HUDEP-2 (cell line): Measurements from ENCODE around the gene PRKN.
A peak's percentile ranks its signal among the peaks of the same experiment; 100 is the strongest.

ENCODE experiments used
- DNase-seq, 76 experiments: peaks; one replicate each; lab custom pipeline; 2025; ENCODE audit not compliant: unreplicated experiment in 76 of 76; lab: John Stamatoyannopoulos, UW

Gene PRKN

DNA sequence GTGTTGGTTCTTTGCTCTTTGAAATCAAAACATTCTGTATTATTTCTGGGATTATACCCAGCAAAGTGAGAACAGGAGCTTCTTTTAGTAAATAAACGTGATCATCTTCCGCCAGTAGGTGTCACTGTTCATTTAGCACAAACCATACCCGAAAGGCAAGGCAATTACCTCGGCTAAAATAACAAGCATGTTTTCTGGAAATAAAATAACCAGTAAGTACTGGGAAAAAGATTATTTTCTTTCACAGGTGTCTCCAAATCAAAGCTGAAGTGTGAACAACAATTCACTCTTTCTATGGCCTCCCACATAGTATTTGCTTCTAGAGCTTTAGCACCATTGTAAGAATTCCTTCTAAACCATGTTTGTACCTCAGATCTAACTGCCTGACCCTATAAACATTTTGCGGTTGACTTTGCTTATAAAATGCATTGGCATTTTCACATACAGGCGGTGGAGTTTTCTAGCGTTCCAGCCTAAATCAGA, 1309.1 kb downstream of the PRKN start:
- DNase-seq, result peak in 34 of 76 experiments; percentile 8 to 77 (median 50)

DNA sequence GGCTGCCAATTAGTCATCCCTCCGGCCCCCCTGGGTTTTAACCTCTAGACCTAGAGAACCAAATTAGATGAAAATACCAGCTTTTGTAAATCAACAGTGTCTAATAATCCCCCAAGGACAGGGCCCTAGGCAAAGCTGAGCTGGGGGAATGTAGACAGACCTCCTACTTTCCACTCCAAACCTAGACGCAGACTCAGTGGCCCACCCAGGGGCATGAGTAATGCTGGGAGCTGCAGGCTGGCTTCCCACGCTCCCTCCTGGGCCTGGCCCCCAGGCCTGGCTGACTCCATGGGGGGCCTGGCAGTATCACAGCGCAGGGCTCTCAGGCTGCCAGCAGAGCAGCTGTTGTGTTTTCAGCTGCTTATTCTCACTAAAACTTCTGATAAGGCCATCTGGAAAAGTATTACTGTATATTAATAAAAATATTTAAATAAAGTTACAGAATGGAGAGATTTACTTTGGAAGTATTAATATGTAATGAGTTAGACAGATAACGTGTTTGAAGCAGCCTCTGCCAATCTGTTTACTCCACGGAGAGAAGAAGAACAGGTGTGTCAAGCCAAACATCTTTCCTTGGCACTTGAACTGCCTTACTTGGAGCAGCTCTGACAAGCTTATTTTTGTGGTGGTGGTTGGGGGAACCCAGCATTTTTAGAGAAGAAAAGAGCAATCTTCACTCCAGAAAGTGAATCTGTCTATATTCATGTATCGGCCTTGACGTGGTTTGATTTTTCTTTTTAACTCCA, 1309.7 kb downstream of the PRKN start:
- DNase-seq, result no peak

DNA sequence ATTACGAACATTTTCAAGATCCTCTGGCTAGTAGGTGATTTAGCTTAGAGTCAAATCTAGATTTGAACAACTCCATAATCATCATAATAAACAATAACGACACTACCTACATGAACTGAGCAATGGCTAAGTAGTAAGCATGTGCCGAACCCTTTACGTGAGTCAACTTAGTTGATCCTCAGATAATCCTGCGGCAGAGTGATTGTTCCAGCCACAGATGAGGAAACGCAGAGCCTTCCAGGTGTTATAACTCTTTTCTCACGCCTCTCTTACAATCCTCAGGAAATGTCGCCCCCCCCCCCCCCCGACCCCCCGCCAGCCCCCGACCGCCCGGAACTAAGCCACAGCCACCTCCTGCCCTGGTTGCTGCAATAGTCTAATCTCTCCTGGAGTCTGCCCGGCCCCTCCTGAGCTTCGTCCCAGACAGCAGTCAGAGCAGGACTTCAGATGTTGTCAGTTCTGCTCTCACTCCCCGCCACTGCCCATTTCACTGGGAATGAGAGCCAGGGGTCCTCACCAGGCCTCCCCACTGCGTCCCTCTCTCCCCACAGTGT, 1312.2 kb downstream of the PRKN start:
- DNase-seq, result no peak

DNA sequence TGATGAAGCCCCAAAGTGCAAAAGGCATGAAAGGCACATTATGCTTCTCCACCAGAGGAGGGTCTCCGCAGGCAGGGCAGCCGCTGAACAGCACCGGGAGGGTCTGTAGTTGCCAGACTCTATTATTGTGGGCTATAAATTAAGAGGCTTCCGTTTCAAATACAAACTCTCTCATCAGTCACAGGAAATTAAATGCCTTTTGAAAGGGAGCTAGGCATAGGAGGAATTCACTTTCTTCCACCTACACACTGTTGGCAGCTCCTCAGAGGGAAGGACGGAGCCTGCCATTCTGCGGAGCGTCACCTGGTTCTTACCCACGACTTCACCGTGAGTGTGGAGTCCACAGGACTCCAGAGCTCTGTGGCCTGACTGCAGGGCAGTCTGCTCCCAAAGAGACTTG, 1312.9 kb downstream of the PRKN start:
- no peak for DNase-seq

DNA sequence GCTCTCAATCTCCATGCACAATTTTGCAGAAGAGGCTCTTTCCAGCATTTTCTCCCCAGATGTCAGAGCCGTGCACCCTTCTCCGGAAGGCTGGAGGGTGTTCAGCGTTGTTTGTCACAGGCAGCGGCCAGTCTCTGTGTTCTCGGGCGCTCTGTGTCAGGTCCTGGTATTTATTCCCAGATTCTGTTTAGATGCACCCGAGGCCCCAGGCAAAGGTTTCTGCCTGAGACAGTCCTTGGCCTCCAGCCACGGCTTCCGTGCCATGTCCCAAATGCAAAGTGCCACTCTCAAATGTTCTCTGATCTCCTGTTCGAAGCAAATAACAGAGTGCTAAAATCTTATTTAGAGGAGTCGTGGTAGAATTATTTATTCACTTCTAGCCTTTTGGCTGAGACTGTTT, 1313.4 kb downstream of the PRKN start:
- DNase-seq, result no peak

DNA sequence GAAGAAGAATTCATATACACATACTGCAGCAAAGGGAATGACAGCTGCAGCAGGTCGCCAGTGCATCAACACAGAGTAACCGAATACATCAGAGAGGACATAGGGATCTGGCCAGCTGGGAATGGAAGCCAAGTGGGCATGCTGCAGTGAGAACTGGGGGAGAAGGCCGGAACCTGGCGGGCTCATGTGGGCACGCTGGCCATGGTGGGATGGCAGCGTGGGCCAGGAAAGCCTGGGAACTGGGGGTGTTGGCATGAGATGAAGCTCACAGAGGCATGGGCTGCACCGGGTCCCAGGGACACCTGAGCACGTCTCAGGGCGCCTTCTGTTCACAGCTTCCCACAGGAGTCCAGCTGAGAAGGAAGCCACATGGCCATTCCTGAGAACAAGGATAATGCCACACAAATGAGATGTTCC, 1314.2 kb downstream of the PRKN start:
- no peak for DNase-seq

DNA sequence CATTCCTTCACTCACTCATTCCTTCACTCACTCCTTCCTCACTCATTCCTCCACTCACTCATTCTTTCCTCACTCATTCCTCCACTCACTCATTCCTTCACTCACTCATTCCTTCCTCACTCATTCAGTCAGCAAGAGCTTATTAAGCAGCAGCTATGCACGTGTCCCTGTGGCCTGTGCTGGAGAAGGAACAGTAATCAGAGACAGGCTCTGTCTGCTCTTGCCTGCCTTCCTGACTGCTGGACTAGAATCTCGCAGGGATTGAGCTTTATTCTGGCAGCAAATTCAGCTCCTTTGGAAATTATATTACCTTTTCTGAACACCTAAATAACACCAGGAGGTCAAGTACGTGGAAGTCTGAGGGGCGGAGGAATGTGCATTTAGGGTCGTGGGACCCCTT, 1314.8 kb downstream of the PRKN start:
- DNase-seq, result no peak

DNA sequence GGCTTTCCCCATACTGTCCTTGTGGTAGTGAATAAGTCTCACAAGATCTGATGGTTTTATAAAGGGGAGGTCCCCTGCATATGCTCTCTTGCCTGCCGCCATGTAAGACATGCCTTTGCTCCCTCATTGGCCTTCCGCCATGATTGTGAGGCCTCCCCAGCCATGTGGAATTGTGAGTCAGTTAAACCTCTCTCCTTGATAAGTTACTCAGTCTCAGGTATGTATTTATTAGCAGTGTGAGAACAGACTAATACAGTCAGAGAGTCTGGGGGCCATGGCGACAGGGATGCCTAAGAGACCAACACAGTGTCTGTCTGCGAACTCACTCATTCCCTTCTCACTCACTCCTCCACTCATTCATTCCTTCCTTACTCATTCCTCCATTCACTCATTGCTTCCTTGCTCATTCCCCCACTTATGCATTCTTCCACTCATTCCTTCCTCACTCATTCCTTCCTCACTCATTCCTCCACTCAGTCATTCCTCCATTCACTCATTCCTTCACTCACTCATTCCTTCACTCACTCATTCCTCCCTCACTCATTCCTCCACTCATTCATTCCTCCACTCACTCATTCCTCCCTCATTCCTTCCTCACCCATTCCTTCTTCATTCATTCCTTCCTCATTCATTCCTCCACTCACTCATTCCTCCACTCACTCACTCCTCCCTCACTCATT, 1316.2 kb downstream of the PRKN start:
- DNase-seq, result peak in 1 of 76 experiments; percentile 23

DNA sequence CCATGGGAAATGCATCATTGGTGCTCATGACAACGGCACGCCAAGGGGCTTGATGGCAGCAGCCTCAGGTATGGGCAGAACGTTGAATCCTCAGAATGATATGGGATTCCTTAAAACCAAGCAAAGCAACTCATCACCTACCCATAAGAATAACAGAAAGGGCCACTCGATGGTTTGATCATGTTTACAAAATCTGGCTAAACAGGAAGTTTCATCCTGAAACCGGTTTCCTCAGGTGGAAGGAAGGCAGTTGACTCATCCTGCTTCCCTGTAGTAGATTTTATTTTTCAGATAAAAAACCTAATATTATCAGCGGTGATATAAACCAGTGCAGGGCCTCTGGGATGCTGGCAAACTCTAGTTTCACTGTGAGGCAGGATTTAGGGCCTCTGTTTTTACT, 1316.8 kb downstream of the PRKN start:
- DNase-seq, result no peak

DNA sequence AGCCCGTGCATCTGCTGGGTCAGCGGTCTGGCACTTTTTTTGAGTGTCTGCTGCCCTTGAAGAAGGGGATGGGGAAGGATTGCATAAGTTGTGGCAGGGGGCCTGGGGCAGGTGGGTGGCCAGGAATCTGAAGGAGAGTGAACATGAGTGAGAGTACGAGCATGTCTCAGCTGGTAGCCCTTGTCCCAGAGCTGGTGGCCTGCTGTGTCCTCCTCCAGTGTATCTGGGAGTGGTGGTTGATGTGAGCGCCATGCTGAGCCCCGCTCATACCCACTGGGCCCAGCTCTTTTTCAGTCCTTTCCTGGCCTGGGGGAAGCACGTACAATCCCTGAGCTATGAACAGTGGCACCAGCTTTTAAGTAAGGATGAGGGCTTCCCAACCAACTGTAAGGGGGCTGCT, 1317.5 kb downstream of the PRKN start:
- DNase-seq, result no peak

DNA sequence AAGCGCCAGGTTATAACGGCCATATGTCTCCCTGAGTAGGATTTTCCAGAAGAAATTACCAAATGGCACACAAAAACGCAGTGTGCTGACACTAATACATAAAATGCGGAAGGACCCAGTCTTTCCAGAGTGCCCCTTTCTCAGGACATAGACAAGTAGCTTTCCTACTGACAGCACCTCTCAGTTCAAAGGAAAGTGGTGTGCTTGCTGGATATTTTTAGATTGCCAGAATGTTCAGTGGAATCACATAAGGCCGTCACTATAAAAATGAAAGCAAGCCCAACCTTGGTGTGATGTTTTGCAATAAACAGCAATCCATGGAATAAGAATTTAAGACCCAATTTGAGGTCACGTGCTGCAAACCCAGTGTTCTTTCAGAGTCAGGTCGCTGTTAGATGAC, 1318.2 kb downstream of the PRKN start:
- DNase-seq, result no peak

DNA sequence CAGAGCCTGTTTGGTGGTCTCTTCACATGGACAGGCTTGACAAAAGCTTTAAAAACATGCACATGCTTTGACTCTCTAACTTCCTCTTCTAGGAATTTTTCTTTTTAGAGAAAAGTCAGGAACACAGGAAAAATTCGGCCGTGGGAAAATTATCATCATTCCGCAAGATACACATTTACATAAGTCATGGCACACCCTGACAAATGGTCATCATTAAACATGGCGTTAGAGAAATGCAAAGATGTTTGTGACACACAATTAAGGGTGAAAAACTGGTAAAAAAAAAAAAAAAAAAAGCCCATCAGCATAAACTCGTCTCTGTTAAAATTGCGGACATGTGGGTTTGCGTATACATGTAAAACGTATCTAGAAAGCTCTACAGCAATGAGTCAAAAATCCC, 1319.5 kb downstream of the PRKN start:
- DNase-seq, result no peak

DNA sequence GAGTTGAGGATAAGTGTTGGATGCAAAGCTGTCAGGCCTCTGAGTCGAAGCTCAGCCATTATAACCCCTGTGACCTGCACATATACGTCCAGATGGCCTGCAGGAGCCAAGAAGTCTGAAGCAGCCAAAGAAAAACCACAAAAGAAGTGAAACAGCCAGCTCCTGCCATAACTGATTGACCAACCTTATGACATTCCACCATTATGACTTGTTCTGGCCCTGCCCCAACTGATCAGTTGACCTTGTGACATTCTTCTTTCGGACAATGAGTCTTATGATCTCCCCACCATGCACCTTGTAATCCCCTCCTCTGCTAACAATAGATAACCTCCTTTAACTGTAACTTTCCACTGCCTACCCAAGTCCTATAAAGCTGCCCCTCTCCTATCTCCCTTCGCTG, 1320.0 kb downstream of the PRKN start:
- DNase-seq, result peak in 62 of 76 experiments; percentile 8 to 96 (median 48)

DNA sequence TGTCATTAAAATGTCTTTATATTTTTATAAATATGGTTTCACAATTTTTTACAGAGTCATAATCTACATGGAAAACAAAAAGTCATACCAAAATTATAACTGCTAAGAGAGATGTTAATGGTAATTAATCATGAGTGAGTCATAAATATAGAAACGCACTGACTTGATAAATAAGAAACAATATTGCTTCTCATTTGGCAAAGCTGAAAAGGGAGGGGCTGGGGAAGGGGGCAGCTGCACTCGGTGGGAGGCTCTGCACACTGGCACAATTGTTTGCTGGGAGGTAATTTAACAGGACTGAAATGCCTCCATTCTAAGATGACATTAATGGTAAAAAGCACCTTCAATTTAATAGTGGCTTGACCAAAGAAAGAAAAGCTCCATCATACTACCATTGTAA, 1320.5 kb downstream of the PRKN start:
- no peak for DNase-seq

DNA sequence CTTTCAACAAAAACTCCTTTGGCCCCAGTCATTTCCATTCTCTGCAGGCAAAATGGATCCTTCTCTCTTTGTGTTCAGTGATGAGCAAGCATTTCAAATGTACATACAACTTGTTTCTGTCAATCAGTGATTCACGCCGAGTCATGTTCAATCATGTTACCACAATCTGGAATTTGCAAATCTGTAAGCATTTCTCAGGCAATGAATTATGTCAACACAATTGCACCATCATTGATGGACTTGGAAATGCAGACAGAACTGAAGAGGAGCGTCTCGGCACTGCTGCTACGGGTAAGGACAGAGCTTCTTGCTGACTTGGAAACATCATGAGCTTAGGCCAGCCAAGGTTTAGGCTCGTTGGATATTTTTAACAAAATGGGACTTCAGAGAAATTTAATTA, 1320.9 kb downstream of the PRKN start:
- no peak for DNase-seq

DNA sequence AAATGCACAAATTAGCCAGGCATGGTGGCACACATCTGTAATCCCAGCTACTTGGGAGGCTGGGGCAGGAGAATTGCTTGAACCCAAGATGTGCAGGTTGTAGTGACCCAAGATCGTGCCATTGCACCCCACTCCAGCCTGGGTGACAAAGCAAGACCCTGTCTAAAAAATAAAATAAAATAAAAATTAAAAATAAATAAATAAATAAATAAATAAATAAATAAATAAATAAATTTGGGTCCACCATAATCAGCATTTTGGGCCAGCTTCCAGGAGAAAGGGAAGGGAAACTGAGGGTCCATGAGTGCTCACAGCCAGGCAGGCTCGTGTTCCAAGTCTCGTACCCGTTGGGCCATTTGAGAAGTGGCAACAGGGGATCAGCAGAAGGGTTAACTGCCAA, 1322.1 kb downstream of the PRKN start:
- no peak for DNase-seq

DNA sequence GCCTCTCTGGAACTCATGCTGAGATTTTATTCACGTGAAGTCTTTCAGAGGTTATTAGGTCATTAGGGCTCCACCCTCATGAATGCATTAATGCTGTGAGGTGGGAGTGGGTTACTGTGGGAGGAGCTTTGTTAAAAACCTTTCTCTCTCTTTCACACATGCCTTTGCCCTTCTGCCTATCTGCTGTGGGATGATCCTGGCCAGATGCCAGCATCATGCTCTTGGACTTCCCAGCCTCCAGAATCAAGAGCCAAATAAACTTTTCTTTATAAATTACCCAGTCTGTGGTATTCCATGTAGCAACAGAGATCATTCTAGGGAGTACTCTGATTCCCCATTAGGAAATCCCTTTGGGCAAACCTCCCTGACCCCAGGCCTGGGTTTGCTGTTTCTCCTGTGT, 1323.8 kb downstream of the PRKN start:
- peak in 1 of 76 experiments; percentile 22 for DNase-seq

DNA sequence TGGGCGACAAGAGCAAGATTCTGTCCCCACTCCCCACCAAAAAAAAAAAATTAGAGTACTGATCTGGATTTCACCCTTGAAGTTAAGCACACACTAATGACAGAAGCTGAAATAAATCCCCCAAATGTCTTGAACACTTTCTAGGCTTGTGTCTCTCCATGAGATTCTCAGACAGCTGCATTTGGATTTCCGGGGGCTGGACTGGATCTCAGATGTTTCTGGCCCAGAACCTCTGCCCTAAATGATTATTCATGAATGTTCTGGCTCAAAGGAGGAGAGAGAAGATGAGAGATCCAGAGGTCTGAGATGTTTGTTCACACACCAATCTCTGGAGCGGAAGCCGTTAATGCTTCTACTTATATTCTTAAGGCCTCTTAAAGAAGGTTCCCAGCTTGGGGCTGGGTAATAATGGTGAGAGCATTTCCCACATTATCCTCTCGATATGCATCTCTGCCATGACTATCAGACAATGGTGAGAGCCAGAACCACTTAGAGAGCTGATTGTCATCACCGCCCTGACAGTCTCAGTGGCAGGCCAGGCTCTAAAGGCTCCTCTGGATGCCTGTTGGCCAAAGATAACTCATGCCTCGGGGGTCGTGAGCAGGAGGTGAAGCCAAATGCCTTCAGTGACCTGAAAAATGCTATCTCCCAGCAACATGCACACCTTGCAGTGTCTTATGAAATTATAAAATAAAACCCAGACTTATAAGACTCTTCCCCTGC, 1325.8 kb downstream of the PRKN start:
- DNase-seq, result peak in 7 of 76 experiments; percentile 6 to 50 (median 33)

DNA sequence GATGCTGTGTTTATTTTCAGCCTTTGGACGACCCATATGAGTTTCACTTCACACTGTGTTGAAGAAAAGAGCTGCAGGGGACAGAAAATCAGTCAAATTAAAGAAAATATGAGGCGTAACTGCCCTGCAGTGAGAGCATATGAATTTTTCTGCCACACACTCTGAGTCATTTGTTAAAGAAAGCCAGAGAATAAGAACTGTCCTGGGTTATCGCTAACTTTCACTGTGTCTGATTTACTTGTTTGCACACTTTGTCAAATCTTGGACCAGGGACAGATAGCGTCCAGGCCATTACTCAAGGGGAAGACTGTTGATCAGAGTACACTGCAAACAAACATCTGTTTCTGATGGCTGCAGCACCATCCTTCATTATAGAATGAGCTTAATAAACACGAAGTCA, 1326.9 kb downstream of the PRKN start:
- DNase-seq, result no peak

DNA sequence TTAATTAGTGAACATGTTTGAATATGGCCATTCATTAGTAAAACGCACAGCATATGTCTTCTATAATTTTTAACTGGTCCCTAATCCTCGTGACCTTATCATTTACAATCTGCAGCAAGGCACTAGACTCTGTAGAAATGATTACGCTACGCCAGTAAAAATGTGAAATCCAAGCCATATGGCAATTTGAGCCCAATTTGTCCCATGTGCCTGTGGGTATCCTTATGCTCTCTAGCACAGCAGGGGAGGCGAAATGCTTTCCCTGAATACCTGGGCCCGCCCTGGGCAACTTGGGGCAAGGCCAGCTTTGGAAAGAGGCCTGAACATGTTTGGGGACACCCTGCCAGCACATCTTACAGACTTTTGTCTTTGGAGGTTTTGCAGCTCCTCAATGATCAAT, 1331.0 kb downstream of the PRKN start:
- no peak for DNase-seq

DNA sequence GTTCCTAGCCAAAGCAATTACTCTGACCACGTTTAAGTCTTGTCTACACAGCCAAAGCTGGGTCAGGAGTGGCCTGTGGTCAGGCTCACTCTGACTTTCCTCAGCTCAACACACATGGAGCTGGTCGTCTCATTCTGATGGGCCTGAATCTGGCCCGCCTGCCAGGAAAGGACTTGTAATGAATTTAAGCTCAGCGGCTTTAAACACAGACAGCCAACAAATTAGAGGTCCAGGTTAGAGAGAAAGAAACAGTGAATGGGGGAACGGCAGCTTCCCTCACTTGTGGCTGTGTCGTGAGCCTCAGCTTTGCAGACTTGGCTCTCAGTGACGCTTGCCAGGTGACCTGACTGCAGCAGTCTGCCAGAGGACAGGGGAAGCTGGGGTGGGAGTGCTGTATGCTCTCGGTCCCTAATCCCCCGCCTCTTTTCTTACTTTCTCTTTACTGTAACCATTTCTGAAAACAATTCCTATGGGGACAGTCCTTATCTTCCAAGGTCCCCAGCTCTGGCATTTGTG, 1331.8 kb downstream of the PRKN start:
- DNase-seq, result no peak
